NB4 (cell line): ENCODE measurements around the gene CREBRF.

Experiments
- MYC ChIP-seq: IDR thresholded peaks from 2 replicates; pipeline ENCODE4 v1.6.1; 2011; ENCODE audit warnings: low read depth, low read length
- POLR2A ChIP-seq: IDR thresholded peaks from 2 replicates; pipeline ENCODE4 v1.6.1; 2011; ENCODE audit warnings: mild to moderate bottlenecking; ENCODE audit not compliant: insufficient read length; ENCODE audit errors: extremely low read depth
- TF ChIP-seq, protein P1 (sequence below): IDR thresholded peaks from one replicate; pipeline ENCODE4 v1.5.1; 2012; ENCODE audit warnings: low read depth, low read length

DNA sequence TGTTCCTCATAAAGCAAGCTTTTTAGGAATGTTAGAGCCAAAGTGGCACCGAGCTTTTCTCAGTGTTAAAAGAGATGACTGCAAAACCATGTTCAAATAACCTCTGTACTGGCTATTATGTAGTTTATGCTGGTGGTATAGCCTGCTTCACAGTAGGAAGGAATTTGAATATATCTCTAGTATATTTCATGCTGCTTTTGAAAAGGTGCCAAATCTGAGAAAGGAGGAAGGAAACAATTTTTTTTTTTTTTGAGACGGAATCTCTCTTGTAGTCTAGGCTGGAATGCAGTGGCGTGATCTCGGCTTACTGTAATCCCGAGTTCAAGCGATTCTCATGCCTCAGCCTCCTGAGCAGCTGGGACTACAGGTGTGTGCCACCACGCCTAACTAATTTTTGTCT is 13.5 kb downstream of the CREBRF start:
- TF ChIP-seq, protein P1, sequence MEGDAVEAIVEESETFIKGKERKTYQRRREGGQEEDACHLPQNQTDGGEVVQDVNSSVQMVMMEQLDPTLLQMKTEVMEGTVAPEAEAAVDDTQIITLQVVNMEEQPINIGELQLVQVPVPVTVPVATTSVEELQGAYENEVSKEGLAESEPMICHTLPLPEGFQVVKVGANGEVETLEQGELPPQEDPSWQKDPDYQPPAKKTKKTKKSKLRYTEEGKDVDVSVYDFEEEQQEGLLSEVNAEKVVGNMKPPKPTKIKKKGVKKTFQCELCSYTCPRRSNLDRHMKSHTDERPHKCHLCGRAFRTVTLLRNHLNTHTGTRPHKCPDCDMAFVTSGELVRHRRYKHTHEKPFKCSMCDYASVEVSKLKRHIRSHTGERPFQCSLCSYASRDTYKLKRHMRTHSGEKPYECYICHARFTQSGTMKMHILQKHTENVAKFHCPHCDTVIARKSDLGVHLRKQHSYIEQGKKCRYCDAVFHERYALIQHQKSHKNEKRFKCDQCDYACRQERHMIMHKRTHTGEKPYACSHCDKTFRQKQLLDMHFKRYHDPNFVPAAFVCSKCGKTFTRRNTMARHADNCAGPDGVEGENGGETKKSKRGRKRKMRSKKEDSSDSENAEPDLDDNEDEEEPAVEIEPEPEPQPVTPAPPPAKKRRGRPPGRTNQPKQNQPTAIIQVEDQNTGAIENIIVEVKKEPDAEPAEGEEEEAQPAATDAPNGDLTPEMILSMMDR, result no peak
- TF ChIP-seq POLR2A, result no peak
- no peak for TF ChIP-seq MYC
